GM12873 (cell line): ENCODE data around the gene COX10.

Source experiments
- TF ChIP-seq, protein P1 (sequence below): IDR thresholded peaks from 2 replicates; pipeline ENCODE4 v1.5.1; 2012; ENCODE audit warnings: low read depth, mild to moderate bottlenecking, moderate library complexity, low read length, control low read depth; ENCODE audit not compliant: insufficient read depth; ENCODE audit errors: missing control alignments

The COX10 gene

GRCh38 chr17:14092808-14093207, 23.5 kb downstream of the COX10 start:
- TF ChIP-seq, protein P1, sequence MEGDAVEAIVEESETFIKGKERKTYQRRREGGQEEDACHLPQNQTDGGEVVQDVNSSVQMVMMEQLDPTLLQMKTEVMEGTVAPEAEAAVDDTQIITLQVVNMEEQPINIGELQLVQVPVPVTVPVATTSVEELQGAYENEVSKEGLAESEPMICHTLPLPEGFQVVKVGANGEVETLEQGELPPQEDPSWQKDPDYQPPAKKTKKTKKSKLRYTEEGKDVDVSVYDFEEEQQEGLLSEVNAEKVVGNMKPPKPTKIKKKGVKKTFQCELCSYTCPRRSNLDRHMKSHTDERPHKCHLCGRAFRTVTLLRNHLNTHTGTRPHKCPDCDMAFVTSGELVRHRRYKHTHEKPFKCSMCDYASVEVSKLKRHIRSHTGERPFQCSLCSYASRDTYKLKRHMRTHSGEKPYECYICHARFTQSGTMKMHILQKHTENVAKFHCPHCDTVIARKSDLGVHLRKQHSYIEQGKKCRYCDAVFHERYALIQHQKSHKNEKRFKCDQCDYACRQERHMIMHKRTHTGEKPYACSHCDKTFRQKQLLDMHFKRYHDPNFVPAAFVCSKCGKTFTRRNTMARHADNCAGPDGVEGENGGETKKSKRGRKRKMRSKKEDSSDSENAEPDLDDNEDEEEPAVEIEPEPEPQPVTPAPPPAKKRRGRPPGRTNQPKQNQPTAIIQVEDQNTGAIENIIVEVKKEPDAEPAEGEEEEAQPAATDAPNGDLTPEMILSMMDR = no peak

DNA sequence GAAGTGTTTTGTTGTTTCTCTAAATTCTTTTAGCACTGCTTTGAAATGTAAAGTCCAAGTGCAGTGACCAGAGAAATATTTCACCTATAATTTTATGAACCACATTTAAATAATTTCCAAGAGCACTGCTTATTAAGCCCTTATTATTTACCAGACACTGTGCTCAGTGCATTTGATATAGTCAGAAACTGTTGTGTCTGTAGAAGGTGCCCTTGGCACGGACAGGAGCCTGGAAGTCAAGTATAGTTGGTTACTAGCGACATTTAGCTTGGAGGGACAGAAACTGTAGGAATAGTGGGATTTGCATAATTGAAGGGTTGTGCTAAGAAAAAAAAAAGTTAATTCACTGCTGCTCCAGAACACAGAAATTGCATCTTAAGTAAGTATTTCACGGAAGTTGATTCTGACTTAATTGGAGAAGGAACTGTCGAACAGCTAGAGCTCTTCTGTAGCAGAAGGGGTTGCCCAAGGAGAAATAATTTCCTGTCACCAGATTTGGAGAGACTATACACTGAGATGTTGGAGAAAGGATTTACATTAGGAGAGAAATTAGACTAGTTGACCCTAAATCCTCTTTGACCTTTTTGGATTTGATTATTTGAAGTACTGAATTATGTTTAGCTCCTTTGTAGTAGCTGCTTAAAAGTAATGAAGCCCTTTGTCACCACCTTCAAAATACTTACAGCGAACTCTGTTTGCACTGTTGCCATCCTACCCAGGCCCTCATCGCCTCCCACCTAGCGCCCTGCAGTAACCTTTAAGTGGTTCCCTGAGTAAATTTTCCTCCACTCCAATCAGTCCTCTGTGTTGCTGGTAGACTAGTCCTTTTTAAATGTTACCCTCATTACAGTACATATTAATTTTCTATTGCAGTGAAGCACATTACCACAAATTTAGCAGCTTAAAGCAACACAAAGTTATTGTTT, 25.6 kb downstream of the COX10 start:
- TF ChIP-seq, protein P1 = no peak

- TF ChIP-seq, protein P1 = no peak
Measured at GRCh38 chr17:14095631-14096030, 26.3 kb downstream of the COX10 start.

DNA sequence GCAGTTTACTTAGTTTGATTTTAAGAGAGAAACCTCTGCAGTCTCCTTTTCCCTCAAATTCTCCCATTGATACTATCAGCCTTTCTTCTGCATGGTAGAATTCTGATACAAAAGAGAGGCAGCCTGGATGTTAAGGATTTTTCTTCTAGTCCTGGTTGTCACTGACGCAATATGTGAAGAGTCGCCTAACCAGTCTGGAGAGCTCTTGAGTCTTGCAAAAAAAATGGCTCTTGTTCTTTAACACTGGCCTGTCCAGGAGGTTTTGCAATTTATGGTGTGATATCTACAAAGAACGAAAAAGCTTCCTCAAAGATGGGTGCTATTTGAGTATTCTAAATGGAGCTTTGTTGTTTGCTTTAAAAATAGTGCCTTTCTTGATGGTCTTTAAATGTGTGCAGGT, 28.9 kb downstream of the COX10 start:
- TF ChIP-seq, protein P1 = no peak

DNA sequence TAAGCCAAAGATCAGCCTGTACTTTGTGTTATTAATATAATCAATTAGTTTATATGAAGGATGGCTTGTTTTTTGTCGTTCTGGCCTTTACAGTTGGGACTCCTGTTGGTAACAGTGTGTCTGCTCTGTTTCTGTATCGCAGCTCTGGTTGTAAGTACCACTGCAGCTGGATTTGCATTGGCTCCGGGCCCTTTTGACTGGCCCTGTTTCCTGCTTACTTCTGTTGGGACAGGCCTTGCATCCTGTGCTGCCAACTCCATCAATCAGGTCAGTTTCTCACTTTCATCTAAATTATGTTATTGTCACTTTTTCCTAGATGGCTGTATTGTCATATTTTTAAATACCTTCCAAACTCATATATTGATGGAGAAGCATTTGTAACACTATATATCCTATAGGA, 32.7 kb downstream of the COX10 start:
- TF ChIP-seq, protein P1 = no peak

DNA sequence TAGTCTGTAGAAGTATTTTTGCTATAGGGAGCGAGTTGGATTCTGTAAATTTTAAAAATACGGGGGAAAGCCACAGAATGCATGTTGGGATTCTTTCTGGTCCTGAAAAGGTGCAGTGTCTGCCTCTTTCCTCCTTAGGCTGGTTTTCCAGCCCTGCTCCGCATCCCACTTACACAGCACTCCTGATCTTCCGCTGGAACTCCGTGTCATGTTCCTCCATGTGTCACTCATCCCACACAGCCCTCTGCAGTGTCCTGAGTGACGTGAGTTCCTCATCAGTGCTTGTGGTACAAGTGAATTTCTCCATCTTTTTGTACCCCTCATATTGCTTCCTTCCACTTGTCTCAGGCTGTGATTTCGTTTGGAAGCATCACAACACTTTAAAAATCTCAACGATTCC, 34.5 kb downstream of the COX10 start:
- TF ChIP-seq, protein P1 = no peak

GRCh38 chr17:14104734-14105133, 35.4 kb downstream of the COX10 start:
- TF ChIP-seq, protein P1 = no peak
